HG02852 (cell line): Measurements from ENCODE around the gene VOPP1.

ENCODE experiments used
- ATAC-seq: cut with Tn5 transposase; IDR thresholded peaks from one replicate; pipeline ENCODE4 v1.9.1; 2021; ENCODE audit warnings: mild to moderate bottlenecking, moderate library complexity; ENCODE audit not compliant: unreplicated experiment

Gene VOPP1

GRCh38 chr7:55494951-55495350 lies 77.4 kb downstream of the VOPP1 start:
- no peak for ATAC-seq

- ATAC-seq = no peak
Measured at GRCh38 chr7:55493408-55493807, 78.9 kb downstream of the VOPP1 start.

GRCh38 chr7:55491346-55491745 lies 81.0 kb downstream of the VOPP1 start:
- ATAC-seq = no peak

- no peak for ATAC-seq
Measured at GRCh38 chr7:55490099-55490498, 82.2 kb downstream of the VOPP1 start.

- no peak for ATAC-seq
Measured at GRCh38 chr7:55489552-55489951, 82.8 kb downstream of the VOPP1 start.

- ATAC-seq = no peak
Measured at GRCh38 chr7:55488804-55489340, 83.4 kb downstream of the VOPP1 start.

GRCh38 chr7:55488216-55488615 lies 84.1 kb downstream of the VOPP1 start:
- no peak for ATAC-seq

- no peak for ATAC-seq
Measured at GRCh38 chr7:55486991-55487390, 85.3 kb downstream of the VOPP1 start.

GRCh38 chr7:55486192-55486590 lies 86.1 kb downstream of the VOPP1 start:
- no peak for ATAC-seq

- no peak for ATAC-seq
Measured at GRCh38 chr7:55485501-55486191, 86.7 kb downstream of the VOPP1 start.

GRCh38 chr7:55484834-55485233 lies 87.5 kb downstream of the VOPP1 start:
- no peak for ATAC-seq

- ATAC-seq = no peak
Measured at GRCh38 chr7:55484241-55484640, 88.1 kb downstream of the VOPP1 start.

GRCh38 chr7:55483046-55483445 lies 89.3 kb downstream of the VOPP1 start:
- no peak for ATAC-seq

GRCh38 chr7:55481155-55481554 lies 91.1 kb downstream of the VOPP1 start:
- no peak for ATAC-seq

GRCh38 chr7:55478700-55479099 lies 93.6 kb downstream of the VOPP1 start:
- ATAC-seq = no peak

- ATAC-seq = no peak
Measured at GRCh38 chr7:55477781-55478374, 94.4 kb downstream of the VOPP1 start.

- no peak for ATAC-seq
Measured at GRCh38 chr7:55476852-55477780, 95.2 kb downstream of the VOPP1 start.

GRCh38 chr7:55475855-55476803 lies 96.2 kb downstream of the VOPP1 start:
- no peak for ATAC-seq

GRCh38 chr7:55474944-55475854 lies 97.1 kb downstream of the VOPP1 start:
- no peak for ATAC-seq
